Endothelial cell of hepatic sinusoid (primary cell): Measurements from ENCODE around the gene OVCH2.
"Not testable (repeated sequence)": the region's sequence is repeated elsewhere in the genome, so short reads cannot be mapped to it uniquely, and the experiment has no call there.

Experiments
- in situ Hi-C: cut with HindIII; loops from 2 replicates; pipeline ENCODE4 v1.10.0; 2017; ENCODE audit warnings: low sequenced_read_pairs

The OVCH2 gene

GRCh38 chr11:7706377-7706776 lies at the start of gene OVCH2:
OVCH2 (minus strand) TSS chr11:7706477; CDS start chr11:7706394, 83 bp downstream.
- in situ Hi-C loops = no loop called here

GRCh38 chr11:7749456-7749855 lies 43.2 kb upstream of the OVCH2 start:
- in situ Hi-C loops = no loop called here

- in situ Hi-C loops = not testable (repeated sequence)
These were observed 28.5 kb upstream of the OVCH2 start for GRCh38 chr11:7734767-7735166.

GRCh38 chr11:7714786-7715185 lies 8.5 kb upstream of the OVCH2 start:
- in situ Hi-C loops = no loop called here

- in situ Hi-C loops = no loop called here
These were observed 2.5 kb downstream of the OVCH2 start for GRCh38 chr11:7703740-7704139.

- in situ Hi-C loops = loop anchor here (25.0 kb wide), 1 partner anchor 609 kb away; the partner anchor contains the start of gene RBMXL2
These were observed 9.9 kb downstream of the OVCH2 start for GRCh38 chr11:7696424-7696823.

- in situ Hi-C loops = loop anchor here (25.0 kb wide), 1 partner anchor 607 kb away; the partner anchor contains the start of gene RBMXL2
These were observed 12.0 kb downstream of the OVCH2 start for GRCh38 chr11:7694235-7694634.

- in situ Hi-C loops = loop anchor here (25.0 kb wide), 1 partner anchor 605 kb away; the partner anchor contains the start of gene RBMXL2
These were observed 13.9 kb downstream of the OVCH2 start for GRCh38 chr11:7692426-7692825.

GRCh38 chr11:7691759-7692350 lies 14.4 kb downstream of the OVCH2 start:
- in situ Hi-C loops = loop anchor here (25.0 kb wide), 1 partner anchor 605 kb away; the partner anchor contains the start of gene RBMXL2

GRCh38 chr11:7690648-7691047 lies 15.6 kb downstream of the OVCH2 start:
- in situ Hi-C loops = loop anchor here (25.0 kb wide), 1 partner anchor 603 kb away; the partner anchor contains the start of gene RBMXL2

GRCh38 chr11:7689239-7689638 lies 17.0 kb downstream of the OVCH2 start:
- in situ Hi-C loops = loop anchor here (25.0 kb wide), 1 partner anchor 602 kb away; the partner anchor contains the start of gene RBMXL2

GRCh38 chr11:7688238-7688826 lies 17.9 kb downstream of the OVCH2 start:
- in situ Hi-C loops = loop anchor here (25.0 kb wide), 1 partner anchor 601 kb away; the partner anchor contains the start of gene RBMXL2

GRCh38 chr11:7687386-7687785 lies 18.9 kb downstream of the OVCH2 start:
- in situ Hi-C loops = loop anchor here (25.0 kb wide), 1 partner anchor 600 kb away; the partner anchor contains the start of gene RBMXL2

GRCh38 chr11:7686761-7687160 lies 19.5 kb downstream of the OVCH2 start:
- in situ Hi-C loops = loop anchor here (25.0 kb wide), 1 partner anchor 599 kb away; the partner anchor contains the start of gene RBMXL2

- in situ Hi-C loops = loop anchor here (25.0 kb wide), 1 partner anchor 596 kb away; the partner anchor contains the start of gene RBMXL2
These were observed 22.7 kb downstream of the OVCH2 start for GRCh38 chr11:7683571-7683970.

- in situ Hi-C loops = loop anchor here (25.0 kb wide), 1 partner anchor 590 kb away; the partner anchor contains the start of gene RBMXL2
These were observed 28.5 kb downstream of the OVCH2 start for GRCh38 chr11:7677796-7678201.

GRCh38 chr11:7677071-7677470 lies 29.2 kb downstream of the OVCH2 start:
- in situ Hi-C loops = loop anchor here (25.0 kb wide), 1 partner anchor 590 kb away; the partner anchor contains the start of gene RBMXL2

- in situ Hi-C loops = loop anchor here (25.0 kb wide), 1 partner anchor 588 kb away; the partner anchor contains the start of gene RBMXL2
These were observed 30.6 kb downstream of the OVCH2 start for GRCh38 chr11:7675631-7676030.

- in situ Hi-C loops = no loop called here
These were observed 32.4 kb downstream of the OVCH2 start for GRCh38 chr11:7673724-7674434.

GRCh38 chr11:7672960-7673723 lies 33.1 kb downstream of the OVCH2 start, which contains the start of gene CYB5R2:
CYB5R2 (minus strand) TSS chr11:7673500; CDS start chr11:7672825, 675 bp downstream.
- in situ Hi-C loops = no loop called here
